Measurements from ENCODE around the gene IRX3.

The IRX3 gene

GRCh38 chr16:54313789-54314188 lies 27.2 kb upstream of the IRX3 start:
- no peak for TF ChIP-seq CTCF (IDR thresholded peaks at IDR 0.05; ENCODE audit: insufficient read depth, low read depth, low read length, missing control alignments)
- DNase-seq (ENCODE audit: low read depth): no peak
- no peak overlapping the region for H3K4me3 ChIP-seq (ENCODE audit: low read depth, low read length)

DNA sequence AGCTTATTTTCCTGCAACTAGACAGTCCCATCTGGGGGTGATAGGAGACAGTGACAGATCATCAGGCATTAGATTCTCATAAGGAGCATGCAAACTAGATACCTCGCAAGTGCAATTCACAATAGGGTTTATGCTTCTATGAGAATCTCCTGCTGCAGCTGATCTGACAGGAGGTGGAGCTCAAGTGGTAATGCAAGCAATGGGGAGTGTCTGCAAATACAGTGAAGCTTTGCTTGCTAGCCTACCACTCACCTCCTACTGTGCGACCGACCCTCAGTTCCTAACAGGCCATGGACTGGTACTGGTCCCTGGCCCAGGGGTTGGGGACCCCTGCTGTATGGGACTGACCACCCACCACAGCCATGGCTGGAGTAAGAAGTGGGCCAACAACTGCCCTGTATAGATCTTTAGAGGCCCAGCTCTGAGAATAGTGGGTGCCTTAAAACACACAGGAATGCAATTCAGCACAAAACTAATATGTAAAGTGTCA lies 26.0 kb upstream of the IRX3 start:
- H3K4me3 ChIP-seq (ENCODE audit: low read depth, low read length): no peak overlapping the region
- DNase-seq (ENCODE audit: low read depth): no peak
- no peak for TF ChIP-seq CTCF (IDR thresholded peaks at IDR 0.05; ENCODE audit: insufficient read depth, low read depth, low read length, missing control alignments)

GRCh38 chr16:54309341-54309740 lies 22.8 kb upstream of the IRX3 start:
- no peak overlapping the region for H3K4me3 ChIP-seq (ENCODE audit: low read depth, low read length)
- no peak for DNase-seq (ENCODE audit: low read depth)
- no peak for TF ChIP-seq CTCF (IDR thresholded peaks at IDR 0.05; ENCODE audit: insufficient read depth, low read depth, low read length, missing control alignments)

DNA sequence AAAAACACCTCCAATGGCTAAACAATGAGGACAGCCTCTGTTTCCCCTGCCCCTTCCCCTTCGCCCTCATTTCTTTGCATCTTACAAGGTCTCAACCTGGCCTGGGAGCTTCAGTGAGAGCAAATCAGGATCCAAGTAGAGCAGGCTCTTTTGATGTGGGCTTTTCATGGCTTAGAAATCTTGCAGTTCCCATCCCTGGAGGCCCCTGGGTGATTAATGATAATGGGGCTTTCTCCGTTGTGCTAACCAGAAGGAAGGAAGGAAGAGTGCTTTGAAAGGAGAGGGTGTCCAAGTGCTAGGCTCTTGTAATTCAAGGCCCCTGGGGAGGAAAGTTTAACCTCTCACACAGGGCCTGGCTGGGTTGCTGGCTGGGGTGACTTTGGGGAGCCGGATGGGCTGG lies 18.5 kb upstream of the IRX3 start:
- TF ChIP-seq CTCF (IDR thresholded peaks at IDR 0.05; ENCODE audit: insufficient read depth, low read depth, low read length, missing control alignments): no peak
- DNase-seq (ENCODE audit: low read depth): no peak
- no peak overlapping the region for H3K4me3 ChIP-seq (ENCODE audit: low read depth, low read length)

DNA sequence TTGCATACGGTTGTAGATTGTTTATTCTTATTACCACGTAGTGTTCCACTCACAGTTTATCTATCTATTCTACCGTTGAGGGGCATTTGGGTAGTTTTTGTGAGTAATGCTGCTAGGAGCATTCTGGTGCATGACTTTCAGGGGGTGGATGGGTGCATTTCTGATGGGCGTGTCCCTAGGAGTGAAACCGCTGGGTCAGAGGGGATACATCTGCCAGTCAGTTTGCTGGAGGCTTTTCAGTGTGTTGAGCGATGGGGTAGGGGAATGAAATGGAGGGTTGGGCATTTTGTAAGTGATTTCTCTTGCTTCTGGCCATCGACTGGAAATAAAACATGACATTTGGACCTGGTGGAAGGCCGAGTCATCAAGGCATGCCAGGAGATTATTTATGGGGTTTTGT lies 17.0 kb upstream of the IRX3 start:
- TF ChIP-seq CTCF (IDR thresholded peaks at IDR 0.05; ENCODE audit: insufficient read depth, low read depth, low read length, missing control alignments): no peak
- no peak overlapping the region for H3K4me3 ChIP-seq (ENCODE audit: low read depth, low read length)
- DNase-seq (ENCODE audit: low read depth): no peak

- no peak for TF ChIP-seq CTCF (IDR thresholded peaks at IDR 0.05; ENCODE audit: insufficient read depth, low read depth, low read length, missing control alignments)
- H3K4me3 ChIP-seq (ENCODE audit: low read depth, low read length): no peak overlapping the region
- DNase-seq (ENCODE audit: low read depth): no peak
These were observed 10.6 kb upstream of the IRX3 start for GRCh38 chr16:54297154-54297553.

DNA sequence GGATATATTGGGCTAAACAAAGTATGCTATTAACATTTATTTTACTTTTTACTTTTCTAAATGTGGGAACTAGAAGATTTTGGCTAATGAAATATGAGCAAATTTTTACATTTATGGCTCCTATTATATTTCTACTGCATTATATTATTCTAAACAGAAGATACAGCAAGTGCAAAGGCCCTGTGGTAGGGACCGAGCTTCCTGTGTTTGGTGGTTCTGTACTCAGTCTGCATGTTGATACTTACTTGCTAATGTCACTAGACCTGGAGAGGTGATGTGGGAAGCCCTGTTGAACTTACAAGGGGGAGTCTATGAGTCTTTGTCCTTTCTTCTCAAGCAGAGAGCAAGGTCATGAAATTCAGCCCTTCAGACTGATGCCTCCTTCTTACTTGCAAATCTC lies 10.0 kb upstream of the IRX3 start:
- no peak overlapping the region for H3K4me3 ChIP-seq (ENCODE audit: low read depth, low read length)
- no peak for DNase-seq (ENCODE audit: low read depth)
- TF ChIP-seq CTCF (IDR thresholded peaks at IDR 0.05; ENCODE audit: insufficient read depth, low read depth, low read length, missing control alignments): no peak

All from GM12865 (cell line).